ENCODE measurements around the gene PRIMPOL.

- no peak for TF ChIP-seq POLR2A (IDR thresholded peaks at IDR 0.05; ENCODE audit: low read depth)
- TF ChIP-seq EP300 (IDR thresholded peaks at IDR 0.05): no peak
- no peak for TF ChIP-seq POLR2AphosphoS5 (IDR thresholded peaks at IDR 0.05)
These were observed 14.2 kb upstream of the PRIMPOL start for GRCh38 chr4:184635381-184635780.

Measured in esophagus muscularis mucosa (tissue), 3 donors.